Right lobe of liver (tissue), 4 donors: Measurements from ENCODE around the gene SAMD4A.

Experiments
- POLR2A ChIP-seq: fragments of 450-650 bp; IDR thresholded peaks from one replicate; pipeline ENCODE4 v1.6.1; 2017; ENCODE audit warnings: antibody characterized with exemption, mild to moderate bottlenecking
- TF ChIP-seq, protein P1 (sequence below), 4 donors: fragments of 200-600 bp in 3 of 4; fragments of 450-650 bp in 1 of 4; IDR thresholded peaks; one replicate each; pipeline versions ENCODE4 v1.5.1 to v1.8.0; 2016 to 2022; ENCODE audit warnings: antibody characterized with exemption in 4 of 4, mild to moderate bottlenecking in 2 of 4
- donor health status: DM: no; HTN: no; CAD: no.
- donor health status: DM: no; HTN: no; CAD: no.
- donor health status: DM: no; HTN: yes; CAD: no.

DNA sequence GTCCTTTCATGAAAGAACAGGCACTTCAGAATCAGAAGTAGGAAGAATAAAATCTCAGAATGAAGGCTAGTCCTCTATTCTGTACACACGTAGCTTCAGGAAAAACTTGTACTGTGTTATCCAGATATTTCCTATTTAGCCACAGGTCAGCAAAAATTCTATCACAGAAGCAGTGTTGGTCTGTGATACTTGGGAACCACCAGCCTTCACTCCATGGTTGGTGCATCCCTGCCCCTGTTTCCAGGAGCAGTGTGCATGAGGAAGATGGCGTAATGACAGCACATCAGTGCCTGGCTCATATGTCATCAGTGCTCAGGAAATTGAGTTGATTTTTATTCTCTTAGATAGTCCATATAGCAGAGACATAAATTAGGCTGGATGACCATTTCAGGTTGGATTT lies 87.7 kb downstream of the SAMD4A start:
- TF ChIP-seq POLR2A, result no peak
- TF ChIP-seq, protein P1, sequence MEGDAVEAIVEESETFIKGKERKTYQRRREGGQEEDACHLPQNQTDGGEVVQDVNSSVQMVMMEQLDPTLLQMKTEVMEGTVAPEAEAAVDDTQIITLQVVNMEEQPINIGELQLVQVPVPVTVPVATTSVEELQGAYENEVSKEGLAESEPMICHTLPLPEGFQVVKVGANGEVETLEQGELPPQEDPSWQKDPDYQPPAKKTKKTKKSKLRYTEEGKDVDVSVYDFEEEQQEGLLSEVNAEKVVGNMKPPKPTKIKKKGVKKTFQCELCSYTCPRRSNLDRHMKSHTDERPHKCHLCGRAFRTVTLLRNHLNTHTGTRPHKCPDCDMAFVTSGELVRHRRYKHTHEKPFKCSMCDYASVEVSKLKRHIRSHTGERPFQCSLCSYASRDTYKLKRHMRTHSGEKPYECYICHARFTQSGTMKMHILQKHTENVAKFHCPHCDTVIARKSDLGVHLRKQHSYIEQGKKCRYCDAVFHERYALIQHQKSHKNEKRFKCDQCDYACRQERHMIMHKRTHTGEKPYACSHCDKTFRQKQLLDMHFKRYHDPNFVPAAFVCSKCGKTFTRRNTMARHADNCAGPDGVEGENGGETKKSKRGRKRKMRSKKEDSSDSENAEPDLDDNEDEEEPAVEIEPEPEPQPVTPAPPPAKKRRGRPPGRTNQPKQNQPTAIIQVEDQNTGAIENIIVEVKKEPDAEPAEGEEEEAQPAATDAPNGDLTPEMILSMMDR (IDR thresholded peaks at IDR 0.05), result no peak
